GM21737 (cell line): ENCODE measurements around the gene FYTTD1.
A peak's percentile ranks its signal among the peaks of the same experiment; 100 is the strongest.

ENCODE experiments used
- ATAC-seq: cut with Tn5 transposase; IDR thresholded peaks from one replicate; pipeline ENCODE4 v1.9.1; 2021; ENCODE audit warnings: mild to moderate bottlenecking, moderate library complexity; ENCODE audit not compliant: unreplicated experiment

The FYTTD1 gene

GRCh38 chr3:197791113-197791891 is 41.6 kb downstream of the FYTTD1 start, which contains the start of gene LRCH3:
TSS of gene LRCH3 (plus strand) at chr3:197791254. CDS start at chr3:197791279, 25 bp downstream.
- peak; percentile 79 for ATAC-seq

GRCh38 chr3:197791892-197792647 is 42.4 kb downstream of the FYTTD1 start:
- ATAC-seq, result peak; percentile 32

- no peak for ATAC-seq
Measured at GRCh38 chr3:197793247-197793646, 43.6 kb downstream of the FYTTD1 start.

- no peak for ATAC-seq
Measured at GRCh38 chr3:197794115-197794514, 44.4 kb downstream of the FYTTD1 start.

GRCh38 chr3:197795200-197795599 is 45.5 kb downstream of the FYTTD1 start:
- ATAC-seq, result no peak

- no peak for ATAC-seq
Measured at GRCh38 chr3:197796087-197796486, 46.4 kb downstream of the FYTTD1 start.

GRCh38 chr3:197798863-197799262 is 49.2 kb downstream of the FYTTD1 start:
- ATAC-seq, result no peak

GRCh38 chr3:197800379-197800778 is 50.7 kb downstream of the FYTTD1 start:
- no peak for ATAC-seq

- no peak for ATAC-seq
Measured at GRCh38 chr3:197801891-197802778, 52.5 kb downstream of the FYTTD1 start.

- no peak for ATAC-seq
Measured at GRCh38 chr3:197802779-197803459, 53.2 kb downstream of the FYTTD1 start.

- no peak for ATAC-seq
Measured at GRCh38 chr3:197804511-197804910, 54.8 kb downstream of the FYTTD1 start.

GRCh38 chr3:197807969-197808587 is 58.4 kb downstream of the FYTTD1 start:
- ATAC-seq, result no peak

GRCh38 chr3:197809356-197810020 is 59.8 kb downstream of the FYTTD1 start:
- no peak for ATAC-seq

GRCh38 chr3:197810901-197811300 is 61.2 kb downstream of the FYTTD1 start:
- ATAC-seq, result no peak

GRCh38 chr3:197811343-197811742 is 61.7 kb downstream of the FYTTD1 start:
- no peak for ATAC-seq

GRCh38 chr3:197814372-197814771 is 64.7 kb downstream of the FYTTD1 start:
- no peak for ATAC-seq

GRCh38 chr3:197820550-197821335 is 71.1 kb downstream of the FYTTD1 start:
- no peak for ATAC-seq

- no peak for ATAC-seq
Measured at GRCh38 chr3:197829397-197830045, 79.8 kb downstream of the FYTTD1 start.
